Stomach (tissue), 9 donors: Measurements from ENCODE around the gene AMACR. TPM values are rescaled to one million over a fixed set of nuclear protein-coding genes. Genes with fewer than 3 reads are reported as not detected.
A peak's percentile ranks its signal among the peaks of the same experiment; 100 is the strongest.
"Not testable (repeated sequence)": the region's sequence is repeated elsewhere in the genome, so short reads cannot be mapped to it uniquely, and the experiment has no call there.

Experiments
- DNase-seq, 2 donors: peaks; one replicate each; pipeline versions ENCODE4 v3.0.0 to v3.0.0-alpha.2; 2013 to 2019
- H3K27ac ChIP-seq, 5 donors: fragments of 200-600 bp in 4 of 5; sonication (generic) in 4 of 5; one replicate each; pipeline ENCODE4 v1.5.1; 2013 to 2019; ENCODE audit warnings: mild to moderate bottlenecking in 1 of 5, moderate library complexity in 1 of 5
- H3K27me3 ChIP-seq, 3 donors: fragments of 200-600 bp; sonication (generic); one replicate each; pipeline ENCODE4 v1.5.1; 2017 to 2019; ENCODE audit warnings: mixed run types in 1 of 3
- H3K36me3 ChIP-seq, 4 donors: fragments of 200-600 bp; sonication (generic); 1 replicate in 3 of 4; 2 replicates in 1 of 4; pipeline ENCODE4 v1.5.1; 2016 to 2019
- H3K4me1 ChIP-seq, 4 donors: fragments of 200-600 bp; sonication (generic); one replicate each; pipeline ENCODE4 v1.5.1; 2016 to 2019
- H3K4me3 ChIP-seq, 4 donors: fragments of 200-600 bp; sonication (generic) in 3 of 4; one replicate each; pipeline ENCODE4 v1.5.1; 2016 to 2019; ENCODE audit warnings: mild to moderate bottlenecking in 1 of 4
- H3K9me3 ChIP-seq, 4 donors: fragments of 200-600 bp; sonication (generic); one replicate each; pipeline ENCODE4 v1.5.1; 2016 to 2019
- EP300 ChIP-seq: sonication (generic); formaldehyde crosslinking; IDR thresholded peaks from one replicate; pipeline ENCODE4 v1.6.1; 2017; ENCODE audit warnings: antibody characterized with exemption
- POLR2A ChIP-seq, 4 donors: fragments of 450-650 bp; IDR thresholded peaks; one replicate each; pipeline ENCODE4 v1.6.1; 2016; ENCODE audit warnings: antibody characterized with exemption in 4 of 4, control low read depth in 2 of 4, mild to moderate bottlenecking in 1 of 4, moderate library complexity in 1 of 4
- POLR2AphosphoS5 ChIP-seq, 3 donors: sonication (generic); formaldehyde crosslinking; IDR thresholded peaks; one replicate each; pipeline ENCODE4 v1.6.1; 2016; ENCODE audit warnings: antibody characterized with exemption in 3 of 3
- WGBS, 5 donors: extraction: QIAGEN DNeasy Blood & Tissue Kit in 3 of 5; methylation state at CpG; one replicate each; pipeline versions ENCODE4 v1.1.5 to v1.1.7; 2013 to 2018; 5-methylcytosine and 5-hydroxymethylcytosine counted together
- intact Hi-C: fragments of 100-400 bp; cut with DNase I; formaldehyde crosslinking; loops from one replicate; pipeline ENCODE4 v1.15.1; 2023; ENCODE audit warnings: low total_unique reads
- polyA plus RNA-seq, 3 donors: library from polyadenylated mRNA; stranded (reverse); fragments of 200-250 nt; gene quantifications; one replicate each; pipeline ENCODE4 v1.2.3, GENCODE V29; 2013
- total RNA-seq, 5 donors: library from RNA; depleted of rRNA; stranded (reverse); fragments of >200 nt; gene quantifications; one replicate each; pipeline versions ENCODE4 v1.1.0 to v1.2.3, GENCODE V29; 2014 to 2016
- TF ChIP-seq, protein P1 (sequence below), 7 experiments: fragments of 450-650 bp in 4 of 7; fragments of 200-600 bp in 3 of 7; sonication (generic) in 3 of 7; IDR thresholded peaks; one replicate each; pipeline ENCODE4 v1.5.1; 2016 to 2019; ENCODE audit warnings: antibody characterized with exemption in 7 of 7, control low read depth in 2 of 7, mild to moderate bottlenecking in 1 of 7
- donor health status: healthy with polysubstance abuse.
- donor health status: Bipolar disorder and iron deficiency.
- donor health status: healthy.

Gene AMACR
- total and polyA plus RNA-seq, 8 donors = 8.5 to 89.7 (median 19.5) TPM

DNA sequence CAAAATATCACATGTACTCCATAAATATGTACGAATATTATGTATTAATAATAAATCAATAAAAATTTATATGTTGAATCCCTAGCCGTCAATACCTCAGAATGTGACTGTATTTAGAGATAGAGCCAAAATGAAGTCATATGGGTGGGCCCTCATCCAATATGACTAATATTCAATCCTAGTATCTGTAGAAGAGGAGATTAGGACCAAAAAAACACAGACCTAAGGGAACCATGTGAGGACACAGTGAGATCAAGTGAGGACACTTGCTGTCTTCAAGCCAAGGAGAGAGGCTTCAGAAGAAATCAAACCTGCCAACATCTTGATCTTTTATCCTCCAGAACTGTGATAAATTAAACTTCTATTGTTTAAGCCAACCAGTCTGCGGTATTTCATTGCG, 3.7 kb upstream of the AMACR start:
- WGBS, 5 donors = 71 to 86% (median 83%) methylated on average over 4 of the region's 4 CpGs

DNA sequence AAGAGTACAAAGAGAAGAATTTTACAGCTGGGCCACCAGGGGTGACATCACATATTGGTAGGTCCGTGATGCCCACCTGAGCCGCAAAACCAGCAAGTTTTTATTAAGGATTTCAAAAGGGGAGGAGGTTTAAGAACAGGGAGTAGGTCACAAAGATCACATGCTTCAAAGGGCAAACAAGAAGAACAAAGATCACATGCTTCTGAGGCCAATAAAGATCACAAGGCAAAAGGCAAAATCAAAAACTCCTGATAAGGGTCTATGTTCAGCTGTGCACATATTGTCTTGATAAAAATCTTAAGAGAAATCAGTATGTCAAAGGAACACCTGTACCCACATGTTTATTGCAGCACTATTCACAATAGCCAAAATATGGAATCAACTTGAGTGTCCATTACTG, 2.3 kb upstream of the AMACR start:
- H3K4me3 ChIP-seq, H3K9me3 ChIP-seq, H3K27me3 ChIP-seq, intact Hi-C loops, H3K36me3 ChIP-seq, DNase-seq: not testable (repeated sequence)
- WGBS, 5 donors = 35 to 77% (median 58%) methylated on average over 2 of the region's 2 CpGs
- Histone ChIP-seq H3K4me1 (peaks cover 10 to 42% (median 27%) of the 10 kb centered on the region in 4 donors), H3K27ac (peak overlapping the region in 1 of 5 donors; percentile 95)

More for the DNA sequence above, 3.7 kb upstream of the AMACR start:
- no peaks in the 10 kb centered on the region for H3K9me3 ChIP-seq
- intact Hi-C loops = no loop called here
- DNase-seq = no peak
- H3K4me3 ChIP-seq = no peak overlapping the region
- no peaks in the 10 kb centered on the region for H3K36me3 ChIP-seq
- no peaks in the 10 kb centered on the region for H3K27me3 ChIP-seq
- no peak for TF ChIP-seq POLR2AphosphoS5 (IDR thresholded peaks at IDR 0.05)
- no peak for TF ChIP-seq POLR2A (IDR thresholded peaks at IDR 0.05)
- no peak for TF ChIP-seq EP300
- TF ChIP-seq, protein P1, sequence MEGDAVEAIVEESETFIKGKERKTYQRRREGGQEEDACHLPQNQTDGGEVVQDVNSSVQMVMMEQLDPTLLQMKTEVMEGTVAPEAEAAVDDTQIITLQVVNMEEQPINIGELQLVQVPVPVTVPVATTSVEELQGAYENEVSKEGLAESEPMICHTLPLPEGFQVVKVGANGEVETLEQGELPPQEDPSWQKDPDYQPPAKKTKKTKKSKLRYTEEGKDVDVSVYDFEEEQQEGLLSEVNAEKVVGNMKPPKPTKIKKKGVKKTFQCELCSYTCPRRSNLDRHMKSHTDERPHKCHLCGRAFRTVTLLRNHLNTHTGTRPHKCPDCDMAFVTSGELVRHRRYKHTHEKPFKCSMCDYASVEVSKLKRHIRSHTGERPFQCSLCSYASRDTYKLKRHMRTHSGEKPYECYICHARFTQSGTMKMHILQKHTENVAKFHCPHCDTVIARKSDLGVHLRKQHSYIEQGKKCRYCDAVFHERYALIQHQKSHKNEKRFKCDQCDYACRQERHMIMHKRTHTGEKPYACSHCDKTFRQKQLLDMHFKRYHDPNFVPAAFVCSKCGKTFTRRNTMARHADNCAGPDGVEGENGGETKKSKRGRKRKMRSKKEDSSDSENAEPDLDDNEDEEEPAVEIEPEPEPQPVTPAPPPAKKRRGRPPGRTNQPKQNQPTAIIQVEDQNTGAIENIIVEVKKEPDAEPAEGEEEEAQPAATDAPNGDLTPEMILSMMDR (IDR thresholded peaks at IDR 0.05) = no peak
- H3K4me1 ChIP-seq = peaks cover 6 to 33% (median 18%) of the 10 kb centered on the region in 4 donors
- H3K27ac ChIP-seq = no peak overlapping the region

DNA sequence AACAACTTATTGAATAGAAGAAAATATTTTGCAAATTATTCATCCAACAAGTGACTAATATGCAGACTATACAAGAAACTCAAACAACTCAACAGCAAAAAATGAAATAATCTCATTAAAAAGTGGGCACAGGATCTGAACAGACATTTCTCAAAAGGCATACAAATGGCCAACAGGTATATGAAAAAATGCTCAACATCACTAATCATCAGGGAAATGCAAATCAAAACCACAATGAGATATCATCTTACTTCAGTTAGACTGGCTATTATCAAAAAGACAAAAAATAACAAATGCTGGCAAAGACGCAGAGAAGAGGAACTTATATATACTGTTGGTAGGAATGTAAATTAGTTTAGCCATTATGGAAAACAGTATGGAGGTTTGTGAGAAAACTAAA, 1.8 kb upstream of the AMACR start:
- TF ChIP-seq EP300 (no peak), POLR2AphosphoS5 (IDR thresholded peaks at IDR 0.05) (no peak), POLR2A (IDR thresholded peaks at IDR 0.05) (no peak)
- TF ChIP-seq, protein P1 (IDR thresholded peaks at IDR 0.05) = no peak
- DNase-seq = no peak
- H3K27me3 ChIP-seq = no peaks in the 10 kb centered on the region
- intact Hi-C loops = no loop called here
- H3K36me3 ChIP-seq = peaks cover 0 to 7% (median 2%) of the 10 kb centered on the region in 4 donors
- no peaks in the 10 kb centered on the region for H3K9me3 ChIP-seq
- H3K4me3 ChIP-seq = no peak overlapping the region
- WGBS, 5 donors = 29 to 78% (median 54%) methylated on average over 1 of the region's 1 CpG
- peak overlapping the region in 4 of 5 donors; percentile 89 to 96 (median 94) for H3K27ac ChIP-seq
- H3K4me1 ChIP-seq = peaks cover 10 to 42% (median 28%) of the 10 kb centered on the region in 4 donors

DNA sequence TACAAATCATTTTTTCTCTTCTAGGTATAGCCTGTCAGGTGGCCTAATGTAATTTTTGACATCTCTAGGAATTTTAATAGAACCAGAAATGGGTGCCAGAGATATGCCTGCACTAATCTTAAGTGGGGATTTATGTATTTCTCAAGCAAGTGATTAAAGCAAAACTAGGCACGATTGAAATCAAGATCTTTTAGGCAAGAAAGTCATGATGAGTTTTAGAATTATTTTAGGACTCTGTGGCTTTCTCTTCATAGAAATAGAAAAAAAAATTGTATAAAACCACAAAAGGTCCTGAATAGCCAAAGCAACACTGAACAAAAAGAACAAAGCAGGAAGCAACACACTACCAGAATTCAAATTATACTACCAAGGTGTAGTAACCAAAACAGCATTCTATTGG, 952 bp upstream of the AMACR start:
- TF ChIP-seq, protein P1 (IDR thresholded peaks at IDR 0.05) = no peak
- TF ChIP-seq POLR2AphosphoS5 (IDR thresholded peaks at IDR 0.05) (no peak), POLR2A (IDR thresholded peaks at IDR 0.05) (no peak), EP300 (no peak)
- H3K27ac ChIP-seq = peak overlapping the region in 4 of 5 donors; percentile 89 to 96 (median 94)
- DNase-seq = no peak
- peaks cover 4 to 15% (median 11%) of the 10 kb centered on the region in 4 donors for H3K36me3 ChIP-seq
- 2 to 16% (median 6%) methylated on average over 1 of the region's 1 CpG for WGBS, 5 donors
- no peaks in the 10 kb centered on the region for H3K9me3 ChIP-seq
- H3K27me3 ChIP-seq = no peaks in the 10 kb centered on the region
- H3K4me3 ChIP-seq = peak overlapping the region; percentile 60 to 76 (median 70)
- intact Hi-C loops = no loop called here
- peaks cover 10 to 42% (median 28%) of the 10 kb centered on the region in 4 donors for H3K4me1 ChIP-seq

DNA sequence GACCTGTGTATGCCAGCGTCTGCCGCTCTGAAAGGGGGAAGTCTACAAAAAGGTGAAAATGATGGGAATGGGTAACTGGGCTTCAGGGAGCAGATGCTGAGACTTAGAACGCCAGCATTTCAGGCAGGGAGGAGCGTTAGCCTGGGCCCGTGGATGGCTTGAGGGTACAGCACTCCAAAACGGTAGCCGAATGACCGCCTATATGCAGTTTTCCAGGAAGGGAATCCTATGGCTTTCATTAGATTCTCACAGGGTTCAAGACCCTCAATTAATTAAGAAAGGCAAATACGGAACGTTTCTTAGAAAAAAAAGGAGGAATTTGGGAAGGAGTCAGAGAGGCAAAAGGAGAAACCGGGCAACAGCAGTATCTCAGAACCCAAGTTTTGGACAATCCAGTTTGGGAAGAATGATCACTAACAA, 639 bp downstream of the AMACR start:
- DNase-seq = peak in 1 of 2 donors; percentile 52
- Histone ChIP-seq H3K9me3 (no peaks in the 10 kb centered on the region), H3K4me1 (peaks cover 10 to 39% (median 25%) of the 10 kb centered on the region in 4 donors), H3K27ac (peak overlapping the region; percentile 89 to 96 (median 94)), H3K4me3 (peak overlapping the region; percentile 60 to 76 (median 70)), H3K36me3 (peaks cover 4 to 30% (median 26%) of the 10 kb centered on the region in 4 donors), H3K27me3 (no peaks in the 10 kb centered on the region)
- 1 to 7% (median 5%) methylated on average over 11 of the region's 11 CpGs for WGBS, 5 donors
- TF ChIP-seq EP300 (no peak), POLR2AphosphoS5 (IDR thresholded peaks at IDR 0.05) (no peak), POLR2A (IDR thresholded peaks at IDR 0.05) (no peak)
- TF ChIP-seq, protein P1 (IDR thresholded peaks at IDR 0.05) = no peak
- intact Hi-C loops = no loop called here
